Glomerular endothelial cell (primary cell): ENCODE data around the gene VAV1. TPM values are rescaled to one million over a fixed set of nuclear protein-coding genes. Genes with fewer than 3 reads are reported as not detected.
"Not testable (repeated sequence)": the region's sequence is repeated elsewhere in the genome, so short reads cannot be mapped to it uniquely, and the experiment has no call there.

ENCODE experiments used
- DNase-seq: peaks from one replicate; pipeline ENCODE4 v3.0.0-alpha.2; 2011; ENCODE audit warnings: low read depth, low spot score; ENCODE audit errors: extremely low read depth
- total RNA-seq: library from RNA; depleted of rRNA; stranded (reverse); fragments of >200 nt; gene quantifications from 2 replicates; pipeline ENCODE4 v1.2.3, GENCODE V29; 2015

VAV1 gene
- total RNA-seq, 1 donor from 2014 or later, result not detected

DNA sequence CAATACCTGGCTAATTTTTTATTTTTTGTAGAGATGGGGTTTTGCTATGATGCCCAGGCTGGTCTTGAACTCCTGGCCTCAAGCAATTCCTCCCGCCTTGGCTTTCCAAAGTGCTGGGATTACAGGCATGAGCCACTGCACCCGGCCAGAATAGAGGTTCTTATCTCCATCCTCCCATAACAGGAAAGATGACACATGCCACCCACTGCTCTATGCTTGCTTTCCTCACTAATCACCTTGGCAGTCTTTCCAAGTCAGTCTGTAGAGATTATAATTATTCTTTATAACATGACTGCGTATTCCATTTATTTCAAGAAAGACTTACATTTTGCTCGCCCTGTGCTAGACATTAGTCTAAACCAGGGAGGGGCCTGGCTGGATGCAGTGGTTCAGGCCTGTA is 6.7 kb downstream of the VAV1 start:
- no peak for DNase-seq

DNA sequence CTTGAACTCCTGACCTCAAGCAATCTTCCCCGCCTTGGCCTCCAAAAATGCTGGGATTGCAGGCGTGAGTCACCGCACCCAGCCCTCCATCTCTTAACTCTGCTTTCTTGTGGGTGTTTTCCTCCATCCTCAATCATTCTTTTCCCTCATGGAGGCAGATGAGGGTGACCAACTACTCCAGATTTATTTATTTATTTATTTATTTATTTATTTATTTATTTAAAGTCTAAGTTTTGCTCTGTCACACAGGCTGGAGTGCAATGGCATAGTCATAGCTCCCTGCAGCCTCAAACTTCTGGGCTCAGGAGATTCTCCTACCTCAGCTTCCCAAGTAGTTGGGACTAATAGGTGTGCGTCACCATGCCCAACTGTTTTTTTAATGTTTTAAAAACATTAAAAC is 14.9 kb downstream of the VAV1 start:
- DNase-seq, result no peak

DNA sequence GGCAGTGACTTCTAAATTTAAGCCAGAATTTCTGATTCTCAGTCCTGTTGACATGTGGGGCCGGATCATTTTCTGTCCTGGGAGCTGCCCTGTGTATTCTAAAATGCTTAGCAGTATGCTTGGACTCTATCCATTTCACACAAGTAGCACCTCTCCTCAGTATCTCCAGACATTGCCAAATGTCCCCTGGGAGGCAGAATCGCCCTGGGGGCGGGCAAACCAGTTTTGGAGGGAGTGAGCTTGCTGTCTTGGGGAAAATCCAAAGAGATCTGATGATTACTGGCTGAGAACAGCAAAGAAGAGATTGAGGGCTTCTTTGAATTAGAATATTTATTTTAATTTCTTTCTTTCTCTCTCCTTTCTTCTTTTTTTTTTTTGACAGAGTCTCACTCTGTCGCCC is 16.4 kb downstream of the VAV1 start:
- no peak for DNase-seq

DNA sequence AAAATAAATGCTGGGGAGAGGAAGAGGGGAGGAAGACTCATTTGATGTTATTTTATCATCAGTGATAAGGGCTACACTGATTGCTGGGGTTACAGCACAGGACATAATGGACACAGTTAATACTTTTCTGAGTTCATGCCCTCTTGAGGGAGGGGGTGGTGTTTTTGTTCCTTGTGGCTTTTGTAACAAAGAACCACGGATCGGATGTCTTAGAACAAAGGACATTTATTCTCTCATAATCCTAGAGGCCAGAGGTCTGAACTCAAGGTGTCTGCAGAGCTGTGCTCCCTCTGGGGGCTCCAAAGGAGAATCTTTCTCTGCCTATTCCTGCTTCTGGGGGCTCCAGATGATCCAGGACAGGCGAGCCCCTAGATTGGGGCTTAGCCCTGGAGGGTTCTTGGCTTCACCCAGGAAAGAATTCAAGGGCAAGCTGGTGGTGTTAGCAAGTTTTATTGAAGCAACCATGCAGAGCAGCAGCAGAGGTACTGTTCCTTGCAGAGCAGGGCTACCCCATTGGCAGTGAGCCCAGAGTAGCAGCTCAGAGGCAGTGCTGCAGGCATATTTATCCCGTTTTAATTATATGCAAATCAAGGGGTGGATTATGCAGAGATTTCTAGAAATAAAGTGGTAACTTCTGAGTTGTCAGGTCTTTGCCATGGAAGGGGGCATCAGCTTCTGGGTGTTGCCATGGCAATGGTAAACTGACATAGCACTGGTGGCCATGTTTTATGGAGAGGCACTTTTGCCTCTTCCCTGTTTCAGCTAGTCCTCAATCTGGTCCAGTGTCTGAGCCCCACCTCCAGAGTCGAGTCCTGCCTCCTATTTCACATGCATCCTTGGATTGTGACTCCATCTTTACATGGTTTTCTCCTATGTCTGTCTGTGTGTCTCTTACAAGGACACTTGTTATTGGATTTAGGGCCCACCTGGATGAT is 18.0 kb downstream of the VAV1 start:
- no peak for DNase-seq

DNA sequence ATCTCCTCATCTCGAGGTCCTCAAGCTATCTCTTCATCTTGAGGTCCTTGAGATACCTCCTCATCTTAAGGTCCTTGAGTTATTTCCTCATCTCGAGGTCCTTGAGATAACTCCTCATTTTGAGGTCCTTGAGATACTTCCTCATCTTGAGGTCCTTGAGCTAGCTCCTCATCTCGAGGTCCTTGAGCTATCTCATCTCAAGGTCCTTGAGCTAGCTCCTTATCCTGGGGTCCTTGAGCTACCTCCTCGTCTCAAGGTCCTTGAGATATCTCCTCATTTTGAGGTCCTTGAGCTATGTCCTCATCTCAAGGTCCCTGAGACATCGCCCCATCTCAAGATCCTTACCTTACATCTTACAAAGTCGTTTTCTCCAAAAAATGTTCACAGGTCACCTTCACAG is 18.7 kb downstream of the VAV1 start:
- no peak for DNase-seq

DNA sequence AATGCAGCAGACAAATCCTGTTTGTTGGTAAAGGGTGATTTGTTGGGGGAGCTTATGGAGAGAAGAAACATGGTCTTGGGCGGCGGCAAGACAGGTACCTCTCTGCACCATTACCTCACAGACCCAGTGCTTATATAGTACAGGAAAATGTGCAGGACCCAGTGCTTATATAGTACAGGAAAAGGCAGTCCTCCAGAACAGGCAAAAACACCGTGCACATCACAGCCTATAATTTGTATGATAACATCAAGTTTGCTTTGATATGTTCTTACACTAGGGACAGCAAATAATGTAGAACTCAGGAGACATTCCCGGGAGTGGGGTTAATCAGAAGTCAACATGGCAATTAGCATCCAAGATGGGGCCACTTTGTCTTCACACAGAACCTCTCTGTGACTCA is 20.9 kb downstream of the VAV1 start:
- no peak for DNase-seq

DNA sequence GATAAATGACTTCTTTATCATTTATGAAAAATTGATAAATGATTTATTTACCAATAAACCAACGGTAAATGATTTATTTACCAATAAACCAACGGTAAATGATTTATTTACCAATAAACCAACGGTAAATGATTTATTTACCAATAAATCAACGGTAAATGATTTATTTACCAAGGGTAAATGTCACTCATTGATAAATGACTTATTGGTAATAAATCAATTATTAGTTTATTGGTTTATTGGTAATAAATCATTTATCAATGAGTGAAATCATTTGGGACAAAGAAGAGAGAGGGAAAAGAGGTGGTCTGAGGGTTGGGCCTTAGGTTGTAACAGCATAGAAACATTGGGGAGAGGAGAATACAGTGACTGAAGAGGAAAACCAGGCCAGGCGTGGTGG is 21.5 kb downstream of the VAV1 start:
- no peak for DNase-seq

DNA sequence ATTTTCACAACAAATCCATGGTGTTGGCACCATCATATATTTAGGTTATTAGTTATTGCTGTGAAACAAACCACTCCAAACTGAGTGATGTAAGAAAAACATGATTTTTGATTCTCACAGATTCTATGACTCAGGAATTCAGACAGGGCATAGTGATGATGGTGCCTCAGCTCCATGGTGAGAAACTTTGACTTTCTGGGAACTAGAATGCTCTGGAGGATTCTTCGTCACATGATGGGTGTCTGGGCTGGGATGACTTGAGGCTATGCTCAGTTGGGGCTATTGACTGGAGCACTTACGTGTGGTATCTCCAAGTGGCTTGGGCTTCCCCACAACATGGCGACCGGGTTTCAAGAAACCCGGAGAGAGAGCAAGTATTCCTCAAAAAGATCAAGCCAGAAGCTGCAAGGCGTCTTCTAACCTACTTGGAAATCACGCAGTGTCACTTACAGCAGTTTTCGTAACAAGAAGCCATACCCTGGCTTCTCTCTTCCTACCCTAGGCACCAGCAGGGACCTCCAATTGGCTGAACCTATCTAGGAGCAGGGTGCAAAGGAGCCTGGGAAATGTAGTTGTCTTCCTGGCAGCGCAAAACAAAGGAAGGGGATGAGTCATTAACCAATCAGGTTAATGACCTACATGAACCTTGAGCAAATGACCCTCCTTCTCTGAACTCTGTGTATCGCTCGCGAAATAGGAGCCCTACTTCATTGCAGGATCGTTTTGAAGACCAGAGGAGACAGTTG is 22.4 kb downstream of the VAV1 start:
- no peak for DNase-seq

DNA sequence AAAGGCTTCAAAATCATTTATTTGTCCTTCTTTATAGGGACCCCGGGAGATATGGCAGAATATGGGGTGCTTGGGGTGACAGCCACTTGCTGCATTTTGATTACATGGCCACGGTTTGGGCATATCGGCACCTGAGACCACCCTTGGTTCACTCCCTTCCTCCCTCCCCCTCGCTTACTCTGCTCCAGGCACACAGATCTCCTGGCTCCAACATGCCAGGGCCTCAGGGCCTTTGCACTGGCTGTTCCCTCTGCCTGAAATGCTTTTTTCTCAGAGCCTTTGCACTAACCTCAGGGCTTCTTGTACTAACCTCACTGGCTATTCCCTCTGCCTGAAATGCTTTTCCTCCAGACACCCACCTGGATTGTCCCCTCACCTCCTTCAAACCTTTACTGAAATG is 23.8 kb downstream of the VAV1 start:
- no peak for DNase-seq

DNA sequence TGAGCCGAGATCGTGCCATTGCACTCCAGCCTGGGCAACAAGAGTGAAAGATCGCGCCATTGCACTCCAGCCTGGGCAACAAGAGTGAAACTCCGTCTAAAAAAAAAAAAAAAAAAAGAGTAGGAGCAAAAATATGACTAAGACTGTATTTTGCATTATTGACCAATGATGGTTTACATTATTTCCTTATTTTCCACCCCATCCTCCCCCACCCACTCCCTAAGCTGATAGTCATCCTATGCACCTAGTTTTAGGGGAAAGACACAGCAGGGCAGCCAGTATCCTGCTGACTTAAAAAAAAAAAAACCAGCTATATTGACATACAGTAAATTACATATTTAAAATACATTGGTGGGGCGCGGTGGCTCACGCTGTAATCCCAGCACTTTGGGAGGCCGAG is 25.1 kb downstream of the VAV1 start:
- no peak for DNase-seq

DNA sequence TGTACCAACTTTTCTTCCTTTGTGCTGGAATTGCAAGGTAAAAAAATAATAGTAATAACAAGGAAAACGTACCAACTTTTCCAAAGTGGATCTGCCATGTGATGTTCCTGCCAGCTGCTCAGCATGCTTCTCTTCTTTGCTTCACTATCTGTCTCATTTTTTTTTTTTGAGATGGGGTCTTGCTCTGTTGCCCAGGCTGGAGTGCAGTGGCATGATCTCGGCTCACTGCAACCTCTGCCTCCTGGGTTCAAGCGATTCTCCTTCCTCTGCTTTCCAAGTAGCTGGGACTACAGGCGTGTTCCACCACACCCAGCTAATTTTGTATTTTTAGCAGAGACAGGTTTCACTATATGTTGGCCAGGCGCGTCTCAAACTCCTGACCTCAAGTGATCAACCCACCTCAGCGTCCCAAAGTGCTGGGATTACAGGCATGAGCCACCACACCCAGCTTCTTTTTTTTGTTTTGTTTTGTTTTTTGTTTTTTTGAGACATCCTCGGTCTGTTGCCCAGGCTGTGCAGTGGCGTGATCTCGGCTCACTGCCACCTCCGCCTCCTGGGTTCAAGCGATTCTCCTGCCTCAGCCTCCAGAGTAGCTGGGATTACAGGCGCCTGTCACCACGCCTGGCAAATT is 27.8 kb downstream of the VAV1 start:
- DNase-seq, result not testable (repeated sequence)

DNA sequence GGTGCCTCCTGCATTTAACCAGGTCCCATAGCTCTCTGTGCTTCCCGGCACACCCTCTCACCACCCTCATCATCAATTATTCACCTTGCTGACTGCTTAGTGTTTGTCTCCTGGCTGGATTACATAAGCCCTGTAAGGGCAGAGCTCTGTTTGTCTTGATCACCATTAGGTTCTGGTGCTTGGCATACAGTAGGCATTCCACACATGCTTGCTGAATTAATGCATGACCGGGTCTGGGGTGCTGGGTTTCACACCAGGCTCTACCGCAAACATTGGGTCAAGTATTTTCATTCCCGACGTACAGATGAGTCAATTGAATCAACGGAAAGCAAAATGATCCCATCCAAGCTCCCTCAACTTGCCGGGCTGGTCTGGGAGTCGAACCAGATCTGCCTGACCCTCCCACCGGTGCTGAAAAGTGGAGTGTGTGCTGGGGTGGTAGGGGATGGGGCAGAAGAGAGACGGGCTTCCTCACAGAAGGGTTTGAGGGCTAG is 28.5 kb downstream of the VAV1 start:
- no peak for DNase-seq

DNA sequence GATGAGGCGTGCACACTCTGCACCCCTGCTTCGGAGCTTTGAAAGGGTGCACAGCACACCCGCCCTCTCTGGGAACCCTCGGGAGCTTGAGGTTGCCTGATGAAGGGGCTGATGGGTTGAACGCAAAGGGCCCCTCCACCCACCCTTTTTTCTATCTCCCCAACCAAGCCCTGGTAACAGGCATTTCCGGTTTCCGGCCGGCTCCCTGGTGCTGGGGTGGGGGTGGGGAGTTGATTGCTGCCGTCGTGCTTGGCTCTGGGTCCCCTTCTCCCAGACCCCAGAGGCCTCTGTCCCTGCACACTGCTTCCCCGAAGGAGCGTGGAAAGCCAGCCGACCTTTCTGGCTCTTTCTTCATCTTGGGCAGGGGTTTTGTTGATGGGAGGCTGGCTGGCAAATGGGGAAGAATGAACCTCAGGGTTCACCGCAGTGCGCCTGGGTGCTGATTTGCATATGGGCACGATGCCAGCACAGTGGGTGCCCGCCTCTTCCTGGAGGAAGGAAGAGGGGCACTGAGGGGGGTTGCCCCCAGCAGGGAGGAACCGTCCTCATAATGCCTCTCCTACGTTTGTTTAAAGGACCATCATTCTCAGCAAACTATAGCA is 29.1 kb downstream of the VAV1 start:
- no peak for DNase-seq

DNA sequence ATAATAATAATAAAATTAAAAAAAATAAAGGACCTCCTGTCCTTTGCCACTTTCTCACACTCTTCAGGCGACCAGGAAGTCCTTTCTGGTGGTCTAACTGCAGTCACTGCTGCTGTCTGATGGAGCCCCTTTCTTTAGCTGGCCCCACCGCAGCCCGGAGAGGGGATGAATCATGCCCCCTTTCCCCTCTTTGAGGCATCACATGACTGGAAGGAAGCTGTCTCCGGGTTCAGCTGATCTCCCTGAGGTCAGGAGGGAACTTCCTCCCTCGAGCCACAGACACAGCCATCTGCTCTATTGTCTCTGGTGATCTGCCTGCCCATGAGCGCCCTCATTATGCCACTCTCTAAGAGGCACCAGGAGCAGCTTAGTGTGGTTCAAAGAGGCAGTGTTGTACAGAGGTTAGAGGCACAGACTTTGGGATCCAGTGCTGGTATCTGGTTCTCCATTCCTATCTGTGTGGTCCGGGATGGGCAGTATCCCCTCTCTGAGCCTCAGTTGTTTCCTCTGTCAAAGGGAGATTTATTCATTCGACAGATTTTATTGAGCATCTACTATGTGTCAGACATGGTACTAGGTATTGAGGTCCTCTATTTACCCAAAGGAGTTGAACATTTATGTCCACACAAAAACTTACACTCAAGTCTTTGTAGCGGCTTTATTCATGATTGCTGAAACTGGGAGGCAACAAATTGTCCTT is 30.0 kb downstream of the VAV1 start:
- no peak for DNase-seq

DNA sequence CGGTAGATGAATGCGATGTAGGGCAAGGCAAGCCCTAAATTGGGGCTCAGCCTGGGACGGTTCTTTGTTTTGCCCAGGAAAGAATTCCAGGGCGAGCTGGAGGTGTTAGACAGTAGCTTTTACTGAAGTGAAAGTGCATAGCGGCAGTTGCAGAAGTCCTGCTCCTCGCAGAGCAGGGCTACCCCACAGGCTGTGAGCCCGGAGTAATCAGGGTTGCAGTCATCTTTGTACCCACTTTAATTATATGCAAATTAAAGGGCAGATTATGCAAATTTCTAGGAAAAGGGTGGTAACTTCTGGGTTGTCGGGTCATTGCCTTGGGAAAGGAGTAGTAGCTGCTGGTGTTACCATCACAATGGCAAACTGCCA is 30.5 kb downstream of the VAV1 start:
- DNase-seq, result no peak

DNA sequence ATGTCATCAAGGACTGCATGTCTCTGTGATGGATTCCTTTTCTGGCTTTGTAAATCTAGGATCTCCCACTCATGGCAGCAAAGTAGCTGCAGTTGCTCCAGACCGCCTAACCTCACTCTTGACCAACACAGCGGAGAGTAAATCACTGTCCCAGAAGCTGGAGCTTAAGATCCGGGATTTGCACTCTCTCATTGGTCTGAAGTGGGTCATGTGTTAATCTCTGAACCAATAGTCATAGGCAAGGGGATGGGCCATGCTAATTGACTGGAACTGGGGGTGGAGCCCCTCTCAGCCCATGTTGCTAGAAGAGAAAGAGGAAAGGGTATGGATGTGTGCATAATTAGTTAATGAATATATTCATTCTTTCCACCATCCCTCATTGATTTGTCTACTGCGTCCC is 34.0 kb downstream of the VAV1 start:
- DNase-seq, result no peak

DNA sequence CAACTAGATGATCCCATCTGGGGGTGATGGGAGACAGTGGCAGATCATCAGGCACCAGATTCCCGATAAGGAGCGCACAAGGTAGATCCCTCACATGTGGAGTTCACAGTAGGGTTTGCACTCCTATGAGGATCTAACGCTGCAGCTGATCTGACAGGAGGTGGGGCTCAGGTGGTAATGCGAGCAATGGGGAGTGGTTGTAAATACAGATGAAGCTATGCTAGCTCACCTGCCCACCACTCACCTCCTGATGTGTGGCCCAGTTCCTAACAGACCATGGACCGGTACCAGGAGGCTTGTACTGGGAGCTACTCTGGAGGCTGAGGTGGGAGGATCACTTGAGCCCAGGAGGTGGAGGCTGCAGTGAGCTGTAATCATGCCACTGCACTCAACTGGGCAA is 34.8 kb downstream of the VAV1 start:
- DNase-seq, result no peak

DNA sequence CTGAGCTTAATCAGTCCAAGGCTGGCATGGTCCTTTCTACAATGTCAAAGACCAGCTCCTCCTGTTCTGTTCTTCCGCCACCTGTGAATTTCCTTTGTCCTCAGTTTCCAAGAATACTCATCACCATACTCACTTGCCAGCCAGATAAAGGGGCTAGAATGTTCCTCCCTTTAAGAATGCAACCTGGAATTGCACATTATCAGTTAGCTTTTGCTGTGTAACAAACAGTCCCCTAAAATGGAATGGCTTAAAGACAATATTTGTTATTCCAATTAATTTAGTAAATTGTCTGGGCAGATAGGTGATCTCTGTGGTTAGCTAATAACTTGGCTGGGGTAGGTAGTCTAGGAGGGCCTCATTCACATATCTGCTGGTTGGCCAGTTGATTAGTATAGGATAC is 36.0 kb downstream of the VAV1 start:
- no peak for DNase-seq

DNA sequence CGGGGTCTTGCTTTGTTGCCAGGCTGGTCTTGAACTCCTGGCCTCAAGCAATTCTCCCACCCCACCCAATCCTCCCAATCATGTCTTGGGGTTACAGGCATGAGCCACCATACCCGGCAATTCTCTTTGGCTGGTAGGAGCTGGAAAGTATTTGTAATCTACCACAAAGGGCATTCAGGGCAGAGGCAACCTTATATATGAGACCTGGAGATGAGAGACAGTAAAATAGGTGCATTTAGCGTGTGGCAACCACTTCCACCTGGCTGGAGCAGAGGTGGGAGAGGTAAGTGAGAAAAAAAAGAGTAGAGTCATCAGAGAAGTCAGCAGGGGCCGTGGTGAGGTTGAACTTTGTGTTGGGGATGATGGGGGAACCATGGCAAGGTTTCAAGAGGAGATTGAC is 36.8 kb downstream of the VAV1 start:
- DNase-seq, result no peak

DNA sequence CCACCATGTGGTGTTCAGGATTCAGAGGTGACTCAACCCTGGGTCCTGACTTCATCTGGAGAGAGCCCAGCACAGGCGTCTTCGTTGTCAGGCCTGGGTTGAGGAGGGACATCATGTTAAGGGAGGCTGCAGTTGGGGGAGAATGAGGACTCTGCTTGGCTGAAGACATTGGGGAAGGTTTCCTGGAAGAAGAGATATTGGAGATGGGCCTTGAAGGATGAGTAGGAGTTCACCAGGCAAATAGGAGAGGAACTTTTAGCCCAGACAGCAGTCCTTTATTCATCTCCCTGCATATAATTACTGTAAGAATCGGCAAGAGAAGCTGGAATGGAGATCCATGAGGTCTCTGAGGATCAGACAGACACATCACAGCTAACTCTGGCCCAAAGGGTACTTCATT is 38.9 kb downstream of the VAV1 start:
- no peak for DNase-seq

DNA sequence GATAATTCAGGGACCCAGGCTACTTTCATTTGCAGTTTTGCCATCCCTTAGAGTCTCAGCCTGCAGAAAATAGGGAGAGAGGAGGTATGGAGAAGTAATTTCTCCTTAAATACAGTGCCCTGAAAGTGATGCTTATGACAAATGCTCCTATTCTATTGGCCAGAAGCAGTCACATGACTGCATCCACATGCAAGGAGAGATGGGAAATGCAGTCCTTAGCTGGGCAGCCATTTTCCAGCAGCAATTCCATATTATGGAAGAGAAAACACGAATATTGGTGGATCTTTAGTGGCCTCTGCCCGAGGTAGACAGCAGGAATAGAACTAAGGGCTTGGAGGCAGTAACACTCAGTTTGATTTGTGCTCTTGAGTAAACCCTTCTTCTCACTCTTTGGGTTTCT is 39.4 kb downstream of the VAV1 start:
- no peak for DNase-seq
